ENCODE results near the gene TBX2.

GRCh38 chr17:61395409-61395982 lies 4.1 kb upstream of the TBX2 start:
- TF ChIP-seq, protein P1, sequence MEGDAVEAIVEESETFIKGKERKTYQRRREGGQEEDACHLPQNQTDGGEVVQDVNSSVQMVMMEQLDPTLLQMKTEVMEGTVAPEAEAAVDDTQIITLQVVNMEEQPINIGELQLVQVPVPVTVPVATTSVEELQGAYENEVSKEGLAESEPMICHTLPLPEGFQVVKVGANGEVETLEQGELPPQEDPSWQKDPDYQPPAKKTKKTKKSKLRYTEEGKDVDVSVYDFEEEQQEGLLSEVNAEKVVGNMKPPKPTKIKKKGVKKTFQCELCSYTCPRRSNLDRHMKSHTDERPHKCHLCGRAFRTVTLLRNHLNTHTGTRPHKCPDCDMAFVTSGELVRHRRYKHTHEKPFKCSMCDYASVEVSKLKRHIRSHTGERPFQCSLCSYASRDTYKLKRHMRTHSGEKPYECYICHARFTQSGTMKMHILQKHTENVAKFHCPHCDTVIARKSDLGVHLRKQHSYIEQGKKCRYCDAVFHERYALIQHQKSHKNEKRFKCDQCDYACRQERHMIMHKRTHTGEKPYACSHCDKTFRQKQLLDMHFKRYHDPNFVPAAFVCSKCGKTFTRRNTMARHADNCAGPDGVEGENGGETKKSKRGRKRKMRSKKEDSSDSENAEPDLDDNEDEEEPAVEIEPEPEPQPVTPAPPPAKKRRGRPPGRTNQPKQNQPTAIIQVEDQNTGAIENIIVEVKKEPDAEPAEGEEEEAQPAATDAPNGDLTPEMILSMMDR (conservative IDR thresholded peaks at IDR 0.05; ENCODE audit: low read length), result no peak
- no peak for TF ChIP-seq EZH2phosphoT487 (IDR thresholded peaks at IDR 0.05; ENCODE audit: borderline replicate concordance)
